Measurements from ENCODE around the gene ALOX15B. TPM values are rescaled to one million over a fixed set of nuclear protein-coding genes. Genes with fewer than 3 reads are reported as not detected.

ALOX15B gene
- total and polyA plus RNA-seq, 4 experiments from 2014 or later: 0.15 TPM; not detected in 3

- intact Hi-C loops (cut with micrococcal nuclease): no loop called here
- H3K9me3 ChIP-seq (ENCODE audit: control insufficient read depth in 1 of 2, low read length in 2 of 2): no peaks in the 10 kb centered on the region
- DNase-seq: no peak
- Mint-ChIP-seq H3K36me3 (no peaks in the 10 kb centered on the region), H3K4me1 (peaks cover 0 to 5% (median 0%) of the 10 kb centered on the region in 4 donors), H3K27me3 (peaks cover 0 to 5% of the 10 kb centered on the region in 2 donors), H3K4me3 (no peak overlapping the region), H3K27ac (no peak overlapping the region), H3K9me3 (no peaks in the 10 kb centered on the region)
- H3K27me3 ChIP-seq (ENCODE audit: insufficient read depth, low read length): no peaks in the 10 kb centered on the region
- ChIA-PET POLR2A (ENCODE audit: partially characterized antibody) (no interaction called here), CTCF (ENCODE audit: partially characterized antibody) (interaction anchor here (1.9 kb wide), 1 partner anchor 9 kb away, joined by 8 read pairs; no protein-coding TSS in a partner anchor)
- peaks cover 7% of the 10 kb centered on the region for H3K4me1 ChIP-seq (ENCODE audit: insufficient read depth, low read length)
- no peak overlapping the region for H3K27ac ChIP-seq (ENCODE audit: low read depth, low read length)
- no peak overlapping the region for H3K4me3 ChIP-seq (ENCODE audit: low read length in 2 of 2)
- no peaks in the 10 kb centered on the region for H3K36me3 ChIP-seq (ENCODE audit: insufficient read depth, low read length)
These were observed 13.0 kb downstream of the ALOX15B start for GRCh38 chr17:8051831-8052230.

GRCh38 chr17:8052256-8053252, 13.7 kb downstream of the ALOX15B start:
- POLR2A ChIA-PET (ENCODE audit: partially characterized antibody): no interaction called here

DNA sequence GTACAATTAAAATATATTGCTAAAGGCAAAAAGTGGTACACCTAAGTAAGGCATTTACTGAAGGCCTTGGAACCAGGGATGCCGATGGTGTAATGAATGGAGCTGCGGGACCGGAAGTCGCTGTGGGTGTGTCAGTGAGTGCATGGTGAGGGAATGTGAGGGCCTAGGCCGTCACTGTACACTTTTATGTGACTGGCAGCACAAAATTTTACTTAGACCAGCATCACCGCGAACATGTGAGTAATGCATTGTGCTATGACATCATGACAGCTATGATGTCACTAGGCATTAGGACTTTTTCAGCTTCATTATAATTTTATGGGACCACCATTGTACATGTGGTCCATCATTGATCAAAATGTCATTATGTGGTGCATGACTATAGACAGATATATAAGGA, 14.7 kb downstream of the ALOX15B start:
- Histone ChIP-seq H3K4me3 (ENCODE audit: low read length in 2 of 2) (no peak overlapping the region), H3K9me3 (ENCODE audit: control insufficient read depth in 1 of 2, low read length in 2 of 2) (no peaks in the 10 kb centered on the region), H3K27ac (ENCODE audit: low read depth, low read length) (no peak overlapping the region), H3K27me3 (ENCODE audit: insufficient read depth, low read length) (peaks cover 4% of the 10 kb centered on the region), H3K4me1 (ENCODE audit: insufficient read depth, low read length) (peaks cover 7% of the 10 kb centered on the region), H3K36me3 (ENCODE audit: insufficient read depth, low read length) (no peaks in the 10 kb centered on the region)
- ChIA-PET CTCF (ENCODE audit: partially characterized antibody) (no interaction called here), POLR2A (ENCODE audit: partially characterized antibody) (no interaction called here)
- DNase-seq: no peak
- Mint-ChIP-seq H3K36me3 (no peaks in the 10 kb centered on the region), H3K27me3 (peaks cover 8 to 11% of the 10 kb centered on the region in 2 donors), H3K9me3 (no peaks in the 10 kb centered on the region), H3K4me1 (peaks cover 1 to 12% (median 3%) of the 10 kb centered on the region in 4 donors), H3K27ac (no peak overlapping the region), H3K4me3 (no peak overlapping the region)
- intact Hi-C loops (cut with micrococcal nuclease): no loop called here

More at GRCh38 chr17:8052256-8053252, 13.7 kb downstream of the ALOX15B start:
- H3K36me3 Mint-ChIP-seq: no peaks in the 10 kb centered on the region
- Histone ChIP-seq H3K4me3 (ENCODE audit: low read length in 2 of 2) (no peak overlapping the region), H3K9me3 (ENCODE audit: control insufficient read depth in 1 of 2, low read length in 2 of 2) (no peaks in the 10 kb centered on the region), H3K27me3 (ENCODE audit: insufficient read depth, low read length) (peaks cover 4% of the 10 kb centered on the region), H3K4me1 (ENCODE audit: insufficient read depth, low read length) (peaks cover 7% of the 10 kb centered on the region), H3K36me3 (ENCODE audit: insufficient read depth, low read length) (no peaks in the 10 kb centered on the region), H3K27ac (ENCODE audit: low read depth, low read length) (no peak overlapping the region)
- CTCF ChIA-PET (ENCODE audit: partially characterized antibody): interaction anchor here (1.9 kb wide), 1 partner anchor 8 kb away, joined by 8 read pairs; no protein-coding TSS in a partner anchor
- peaks cover under 1 to 8% (median 2%) of the 10 kb centered on the region in 4 donors for H3K4me1 Mint-ChIP-seq
- H3K27ac Mint-ChIP-seq: no peak overlapping the region
- no peaks in the 10 kb centered on the region for H3K9me3 Mint-ChIP-seq
- intact Hi-C loops (cut with micrococcal nuclease): no loop called here
- DNase-seq: no peak
- H3K27me3 Mint-ChIP-seq: peaks cover 3 to 8% of the 10 kb centered on the region in 2 donors
- no peak overlapping the region for H3K4me3 Mint-ChIP-seq

GRCh38 chr17:8055851-8056231, 17.0 kb downstream of the ALOX15B start:
- H3K36me3 ChIP-seq (ENCODE audit: insufficient read depth, low read length): no peaks in the 10 kb centered on the region
- no peak for DNase-seq
- intact Hi-C loops (cut with micrococcal nuclease): loop anchor here (5.0 kb wide), 1 partner anchor 39 kb away; no protein-coding TSS in a partner anchor
- peaks cover 7% of the 10 kb centered on the region for H3K4me1 ChIP-seq (ENCODE audit: insufficient read depth, low read length)
- H3K9me3 ChIP-seq (ENCODE audit: control insufficient read depth in 1 of 2, low read length in 2 of 2): no peaks in the 10 kb centered on the region
- peaks cover 21% of the 10 kb centered on the region for H3K27me3 ChIP-seq (ENCODE audit: insufficient read depth, low read length)
- Mint-ChIP-seq H3K4me3 (no peak overlapping the region), H3K27me3 (peaks cover 17 to 20% of the 10 kb centered on the region in 2 donors), H3K27ac (peak overlapping the region in 1 of 7 donors; percentile 17), H3K4me1 (peaks cover 1 to 16% (median 3%) of the 10 kb centered on the region in 4 donors), H3K36me3 (no peaks in the 10 kb centered on the region), H3K9me3 (peaks cover 0 to 3% (median 0%) of the 10 kb centered on the region in 8 donors)
- no peak overlapping the region for H3K4me3 ChIP-seq (ENCODE audit: low read length in 2 of 2)
- ChIA-PET CTCF (ENCODE audit: partially characterized antibody) (interaction anchor here (1.0 to 7.9 kb wide), 7 partner anchors 9 to 312 kb away, joined by 3 to 147 read pairs (median 11); no protein-coding TSS in a partner anchor), POLR2A (ENCODE audit: partially characterized antibody) (interaction anchor here (2.2 kb wide), 1 partner anchor 66 kb away, joined by 6 read pairs; no protein-coding TSS in a partner anchor)
- H3K27ac ChIP-seq (ENCODE audit: low read depth, low read length): no peak overlapping the region

GRCh38 chr17:8056232-8056975, 17.5 kb downstream of the ALOX15B start:
- peaks cover 22 to 25% of the 10 kb centered on the region in 2 donors for H3K27me3 Mint-ChIP-seq
- ChIA-PET CTCF (ENCODE audit: partially characterized antibody) (interaction anchor here (0.5 to 7.9 kb wide), 14 partner anchors 10 to 1146 kb away, joined by 3 to 147 read pairs (median 6); no protein-coding TSS in a partner anchor), POLR2A (ENCODE audit: partially characterized antibody) (interaction anchor here (0.7 to 2.2 kb wide), 4 partner anchors 66 to 239 kb away, joined by 3 to 6 read pairs (median 3); partner anchors contain the start of gene SLC25A35)
- peak overlapping the region in 2 of 7 donors; percentile 17 to 26 for H3K27ac Mint-ChIP-seq
- H3K4me1 ChIP-seq (ENCODE audit: insufficient read depth, low read length): peaks cover 7% of the 10 kb centered on the region
- intact Hi-C loops (cut with micrococcal nuclease): loop anchor here (5.0 kb wide), 1 partner anchor 39 kb away; no protein-coding TSS in a partner anchor
- no peaks in the 10 kb centered on the region for H3K36me3 ChIP-seq (ENCODE audit: insufficient read depth, low read length)
- H3K4me3 ChIP-seq (ENCODE audit: low read length in 2 of 2): no peak overlapping the region
- no peak overlapping the region for H3K4me3 Mint-ChIP-seq
- no peak overlapping the region for H3K27ac ChIP-seq (ENCODE audit: low read depth, low read length)
- no peaks in the 10 kb centered on the region for H3K9me3 ChIP-seq (ENCODE audit: control insufficient read depth in 1 of 2, low read length in 2 of 2)
- peaks cover 0 to 3% (median 0%) of the 10 kb centered on the region in 8 donors for H3K9me3 Mint-ChIP-seq
- DNase-seq: no peak
- H3K4me1 Mint-ChIP-seq: peaks cover 1 to 16% (median 3%) of the 10 kb centered on the region in 4 donors
- no peaks in the 10 kb centered on the region for H3K36me3 Mint-ChIP-seq
- peaks cover 22% of the 10 kb centered on the region for H3K27me3 ChIP-seq (ENCODE audit: insufficient read depth, low read length)

DNA sequence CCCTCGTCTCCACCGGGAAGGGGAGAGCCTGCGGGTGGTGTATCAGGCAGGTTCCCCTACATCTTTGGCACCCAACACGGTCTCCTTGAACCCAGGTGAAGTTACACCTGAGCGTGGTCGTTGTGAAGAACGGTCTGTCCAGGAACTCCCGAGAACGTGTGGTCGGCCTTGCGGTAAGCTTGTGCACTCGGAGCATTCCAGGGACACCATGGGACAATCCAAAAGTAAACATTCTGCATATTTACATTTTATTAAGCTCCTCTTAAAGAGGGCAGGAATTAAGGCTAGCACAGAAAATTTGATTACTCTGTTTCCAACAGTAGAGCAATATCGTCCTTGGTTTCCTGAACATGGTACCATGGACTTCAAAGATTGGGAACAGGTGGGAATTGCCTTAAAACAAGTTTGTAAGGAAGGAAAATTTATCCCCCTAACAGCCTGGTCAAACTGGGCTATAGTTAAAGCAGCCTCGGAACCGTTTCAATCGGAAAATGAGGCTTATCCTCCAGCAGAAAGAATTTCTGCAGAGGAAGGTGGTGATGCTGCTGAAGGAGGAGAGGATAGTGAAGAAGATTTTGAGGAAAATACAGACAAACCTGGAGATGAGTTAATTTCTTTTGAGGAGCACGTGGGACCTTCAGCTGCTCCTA, 18.2 kb downstream of the ALOX15B start:
- no peaks in the 10 kb centered on the region for H3K36me3 ChIP-seq (ENCODE audit: insufficient read depth, low read length)
- H3K9me3 ChIP-seq (ENCODE audit: control insufficient read depth in 1 of 2, low read length in 2 of 2): no peaks in the 10 kb centered on the region
- no peak for DNase-seq
- H3K4me1 ChIP-seq (ENCODE audit: insufficient read depth, low read length): peaks cover 7% of the 10 kb centered on the region
- H3K36me3 Mint-ChIP-seq: no peaks in the 10 kb centered on the region
- intact Hi-C loops (cut with micrococcal nuclease): loop anchor here (1.0 to 5.0 kb wide), 6 partner anchors 16 to 235 kb away; no protein-coding TSS in a partner anchor
- peaks cover 1 to 16% (median 3%) of the 10 kb centered on the region in 4 donors for H3K4me1 Mint-ChIP-seq
- peaks cover 28 to 29% of the 10 kb centered on the region in 2 donors for H3K27me3 Mint-ChIP-seq
- H3K4me3 ChIP-seq (ENCODE audit: low read length in 2 of 2): no peak overlapping the region
- H3K9me3 Mint-ChIP-seq: peaks cover 0 to 3% (median 0%) of the 10 kb centered on the region in 8 donors
- no peak overlapping the region for H3K4me3 Mint-ChIP-seq
- peaks cover 23% of the 10 kb centered on the region for H3K27me3 ChIP-seq (ENCODE audit: insufficient read depth, low read length)
- H3K27ac Mint-ChIP-seq: peak overlapping the region in 1 of 7 donors; percentile 26
- POLR2A ChIA-PET (ENCODE audit: partially characterized antibody): interaction anchor here (0.7 to 2.2 kb wide), 5 partner anchors 67 to 239 kb away, joined by 3 to 6 read pairs (median 3); partner anchors contain the start of gene SLC25A35
- H3K27ac ChIP-seq (ENCODE audit: low read depth, low read length): no peak overlapping the region
- CTCF ChIA-PET (ENCODE audit: partially characterized antibody): interaction anchor here (0.5 to 7.9 kb wide), 19 partner anchors 10 to 751 kb away, joined by 3 to 147 read pairs (median 4); partner anchors contain the start of genes ALOXE3 and TP53
